HG03565 (cell line): ENCODE results near the gene NCKAP5L.
"Not testable (repeated sequence)": the region's sequence is repeated elsewhere in the genome, so short reads cannot be mapped to it uniquely, and the experiment has no call there.

ENCODE experiments used
- ATAC-seq: cut with Tn5 transposase; IDR thresholded peaks from one replicate; pipeline ENCODE4 v1.9.1; 2021; ENCODE audit warnings: mild to moderate bottlenecking, moderate library complexity; ENCODE audit not compliant: unreplicated experiment

Gene NCKAP5L, protein sequence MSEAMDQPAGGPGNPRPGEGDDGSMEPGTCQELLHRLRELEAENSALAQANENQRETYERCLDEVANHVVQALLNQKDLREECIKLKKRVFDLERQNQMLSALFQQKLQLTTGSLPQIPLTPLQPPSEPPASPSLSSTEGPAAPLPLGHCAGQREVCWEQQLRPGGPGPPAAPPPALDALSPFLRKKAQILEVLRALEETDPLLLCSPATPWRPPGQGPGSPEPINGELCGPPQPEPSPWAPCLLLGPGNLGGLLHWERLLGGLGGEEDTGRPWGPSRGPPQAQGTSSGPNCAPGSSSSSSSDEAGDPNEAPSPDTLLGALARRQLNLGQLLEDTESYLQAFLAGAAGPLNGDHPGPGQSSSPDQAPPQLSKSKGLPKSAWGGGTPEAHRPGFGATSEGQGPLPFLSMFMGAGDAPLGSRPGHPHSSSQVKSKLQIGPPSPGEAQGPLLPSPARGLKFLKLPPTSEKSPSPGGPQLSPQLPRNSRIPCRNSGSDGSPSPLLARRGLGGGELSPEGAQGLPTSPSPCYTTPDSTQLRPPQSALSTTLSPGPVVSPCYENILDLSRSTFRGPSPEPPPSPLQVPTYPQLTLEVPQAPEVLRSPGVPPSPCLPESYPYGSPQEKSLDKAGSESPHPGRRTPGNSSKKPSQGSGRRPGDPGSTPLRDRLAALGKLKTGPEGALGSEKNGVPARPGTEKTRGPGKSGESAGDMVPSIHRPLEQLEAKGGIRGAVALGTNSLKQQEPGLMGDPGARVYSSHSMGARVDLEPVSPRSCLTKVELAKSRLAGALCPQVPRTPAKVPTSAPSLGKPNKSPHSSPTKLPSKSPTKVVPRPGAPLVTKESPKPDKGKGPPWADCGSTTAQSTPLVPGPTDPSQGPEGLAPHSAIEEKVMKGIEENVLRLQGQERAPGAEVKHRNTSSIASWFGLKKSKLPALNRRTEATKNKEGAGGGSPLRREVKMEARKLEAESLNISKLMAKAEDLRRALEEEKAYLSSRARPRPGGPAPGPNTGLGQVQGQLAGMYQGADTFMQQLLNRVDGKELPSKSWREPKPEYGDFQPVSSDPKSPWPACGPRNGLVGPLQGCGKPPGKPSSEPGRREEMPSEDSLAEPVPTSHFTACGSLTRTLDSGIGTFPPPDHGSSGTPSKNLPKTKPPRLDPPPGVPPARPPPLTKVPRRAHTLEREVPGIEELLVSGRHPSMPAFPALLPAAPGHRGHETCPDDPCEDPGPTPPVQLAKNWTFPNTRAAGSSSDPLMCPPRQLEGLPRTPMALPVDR (N-terminal part only)

GRCh38 chr12:49828133-49829091, at the start of gene NCKAP5L:
NCKAP5L (minus strand) TSS chr12:49828413; CDS start chr12:49804044, 24,369 bp downstream.
- peak; percentile 72 for ATAC-seq

DNA sequence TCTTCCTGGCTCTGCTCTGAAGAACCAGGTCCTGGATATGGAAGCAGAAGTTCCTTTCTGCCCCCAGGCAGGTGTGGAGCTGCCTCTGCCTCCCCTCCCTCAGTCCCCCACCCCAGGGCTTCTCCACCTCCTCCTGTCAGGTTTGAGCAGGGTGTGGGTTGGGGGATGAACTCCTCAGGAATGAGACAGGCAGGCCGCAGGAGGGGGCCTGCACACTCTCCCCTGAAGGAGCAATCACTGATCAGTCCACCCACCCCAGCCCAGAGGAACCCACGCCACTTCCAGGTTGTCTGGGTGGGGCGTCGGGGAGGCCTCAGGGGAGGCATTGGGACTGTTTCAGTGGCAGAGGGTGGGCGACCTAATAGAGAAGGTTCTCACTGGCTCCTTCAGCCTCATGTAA, 48.9 kb upstream of the NCKAP5L start:
- no peak for ATAC-seq

DNA sequence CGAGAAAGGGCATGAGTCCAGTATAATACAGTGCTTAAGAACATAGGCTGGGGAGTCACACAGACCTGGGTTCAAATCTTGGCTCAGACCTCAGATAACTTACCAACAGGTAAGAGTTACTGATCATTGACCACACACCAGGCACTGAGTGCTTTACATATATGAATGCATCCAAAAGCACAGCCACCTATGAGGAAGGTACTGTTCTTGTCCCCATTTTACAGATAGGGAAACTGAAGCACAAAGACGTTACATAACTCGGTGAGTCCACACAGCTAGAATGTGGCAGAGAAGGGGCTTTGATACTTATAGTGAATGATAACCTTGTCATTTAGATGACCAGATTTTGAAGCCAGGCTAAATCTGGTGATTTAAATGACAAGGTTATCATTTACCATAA, 47.9 kb upstream of the NCKAP5L start:
- no peak for ATAC-seq

DNA sequence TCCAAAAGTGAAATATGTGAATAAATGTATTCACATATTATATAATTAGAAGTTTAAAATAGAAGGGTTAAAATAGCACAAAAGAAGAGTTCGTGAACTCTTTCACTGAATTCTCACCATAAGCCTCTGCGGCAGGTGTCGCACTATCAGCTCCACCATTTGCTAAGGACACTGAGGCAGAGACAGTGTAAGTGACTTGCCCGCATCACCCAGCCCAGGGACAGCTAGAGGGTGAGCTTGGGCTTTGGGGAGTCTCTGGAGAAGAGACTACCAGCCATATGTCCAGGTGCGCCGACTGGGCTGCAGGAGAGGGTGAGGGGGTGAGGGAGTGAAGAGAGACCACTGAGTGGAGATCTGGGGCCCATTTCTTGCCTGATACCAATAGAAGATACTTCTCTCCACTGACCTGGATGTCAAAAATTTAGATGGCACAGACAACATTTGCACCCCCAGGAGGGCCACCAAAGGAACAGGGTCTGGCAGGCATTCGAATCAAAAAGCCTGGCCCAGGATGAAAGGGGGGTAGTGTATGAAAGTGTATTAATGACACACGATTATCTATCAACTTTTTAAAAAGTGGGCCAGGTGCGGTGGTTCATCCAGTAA, 47.0 kb upstream of the NCKAP5L start:
- ATAC-seq: no peak

- no peak for ATAC-seq
Observed at GRCh38 chr12:49874142-49874897, 46.1 kb upstream of the NCKAP5L start.

DNA sequence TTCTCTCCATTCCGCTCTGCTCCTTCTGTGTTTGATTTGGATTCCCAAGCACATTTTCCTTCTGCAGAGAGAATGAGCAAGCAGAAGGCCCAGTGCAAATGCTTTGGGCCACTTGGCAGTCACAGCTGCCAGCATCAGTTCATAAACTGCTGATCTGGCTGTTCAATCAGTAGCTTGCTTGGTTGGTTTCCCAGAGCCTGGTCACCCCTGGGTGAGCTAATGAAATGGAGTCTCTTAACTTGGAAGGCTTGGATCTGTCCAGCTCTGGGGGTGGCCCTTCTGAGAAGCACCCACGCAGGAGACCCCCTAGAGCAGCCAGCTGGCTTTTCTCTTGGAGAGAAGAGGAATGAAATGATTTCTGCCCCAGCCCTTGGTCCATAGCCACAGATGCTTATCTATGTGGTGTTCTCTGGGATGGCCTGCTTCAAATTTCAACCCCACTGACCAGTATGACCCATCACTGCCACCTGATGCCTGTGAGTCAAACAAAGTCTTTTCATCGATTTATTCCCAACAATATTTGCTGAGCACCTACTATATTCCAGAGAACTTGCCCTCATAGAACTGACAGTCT, 45.2 kb upstream of the NCKAP5L start:
- no peak for ATAC-seq

DNA sequence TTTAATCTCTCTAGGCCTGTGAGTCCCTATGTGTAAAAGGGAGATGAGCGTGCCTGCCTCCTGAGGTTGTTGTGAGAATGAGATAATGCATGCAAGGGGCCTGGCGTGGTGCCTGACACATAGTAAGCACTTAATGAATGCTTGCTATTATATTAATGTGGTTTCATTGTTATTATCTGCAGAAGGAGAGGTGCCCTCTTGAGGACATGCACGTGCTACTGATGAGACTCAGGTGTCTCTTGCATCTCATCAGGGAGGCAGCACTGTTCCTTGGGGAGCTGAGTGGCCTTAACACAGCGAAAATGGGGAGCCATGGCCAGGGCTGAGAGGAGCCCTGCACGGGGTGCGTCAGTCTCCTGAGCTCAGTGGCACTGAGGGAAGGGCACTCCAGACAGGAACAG, 44.6 kb upstream of the NCKAP5L start:
- ATAC-seq: no peak

DNA sequence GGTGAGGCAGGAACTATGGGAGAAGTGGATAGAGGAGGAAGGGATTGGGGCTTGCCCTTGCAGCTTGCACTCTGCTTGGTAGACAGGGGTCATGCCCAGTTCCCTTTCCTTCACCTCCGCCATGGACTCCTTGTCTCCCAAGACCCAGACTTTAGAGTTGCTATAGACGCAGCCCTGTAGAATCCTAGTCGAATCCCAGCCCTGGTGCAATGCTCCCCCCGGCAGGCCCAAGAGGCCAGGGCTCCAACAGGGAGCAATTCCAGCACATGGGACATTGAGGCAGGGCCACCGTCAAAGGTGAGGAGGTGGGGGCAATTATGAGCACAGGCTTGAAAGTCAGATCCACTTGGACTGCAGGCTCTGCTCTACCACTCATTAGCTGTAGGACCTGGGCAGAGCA, 44.2 kb upstream of the NCKAP5L start:
- no peak for ATAC-seq

DNA sequence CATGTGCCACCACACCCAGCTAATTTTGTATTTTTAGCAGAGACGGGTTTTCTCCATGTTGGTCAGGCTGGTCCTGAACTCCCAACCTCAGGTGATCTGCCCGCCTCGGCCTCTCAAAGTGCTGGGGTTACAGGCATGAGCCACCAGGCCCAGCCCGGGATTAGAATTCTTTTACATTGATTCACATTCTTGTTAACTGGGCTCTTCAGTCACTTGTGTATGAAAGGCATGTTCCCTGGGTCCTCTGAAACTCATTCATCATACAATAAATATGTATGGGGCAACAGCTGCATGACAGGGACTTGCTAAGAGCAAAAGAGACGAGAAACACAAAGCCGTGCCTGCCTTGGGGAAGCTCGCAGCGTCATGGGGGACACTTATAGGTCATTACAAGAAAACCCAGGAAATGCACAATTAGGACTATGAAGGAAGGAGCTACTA, 43.6 kb upstream of the NCKAP5L start:
- not testable (repeated sequence) for ATAC-seq

DNA sequence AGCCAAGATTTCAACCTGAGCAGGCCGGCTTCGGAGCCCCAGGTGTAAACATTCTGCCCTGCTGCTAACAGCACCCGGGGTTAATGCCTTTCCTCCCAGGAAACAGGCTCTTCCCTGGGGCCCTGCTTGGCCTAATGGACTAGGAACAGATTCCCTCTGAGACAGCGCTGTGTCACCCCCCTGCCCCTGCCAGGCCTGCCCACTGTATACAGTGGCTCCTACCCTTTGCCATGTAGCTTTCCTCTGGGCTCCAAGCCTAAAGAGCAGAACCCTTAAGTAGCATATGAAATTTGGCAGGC, 43.0 kb upstream of the NCKAP5L start:
- ATAC-seq: no peak

DNA sequence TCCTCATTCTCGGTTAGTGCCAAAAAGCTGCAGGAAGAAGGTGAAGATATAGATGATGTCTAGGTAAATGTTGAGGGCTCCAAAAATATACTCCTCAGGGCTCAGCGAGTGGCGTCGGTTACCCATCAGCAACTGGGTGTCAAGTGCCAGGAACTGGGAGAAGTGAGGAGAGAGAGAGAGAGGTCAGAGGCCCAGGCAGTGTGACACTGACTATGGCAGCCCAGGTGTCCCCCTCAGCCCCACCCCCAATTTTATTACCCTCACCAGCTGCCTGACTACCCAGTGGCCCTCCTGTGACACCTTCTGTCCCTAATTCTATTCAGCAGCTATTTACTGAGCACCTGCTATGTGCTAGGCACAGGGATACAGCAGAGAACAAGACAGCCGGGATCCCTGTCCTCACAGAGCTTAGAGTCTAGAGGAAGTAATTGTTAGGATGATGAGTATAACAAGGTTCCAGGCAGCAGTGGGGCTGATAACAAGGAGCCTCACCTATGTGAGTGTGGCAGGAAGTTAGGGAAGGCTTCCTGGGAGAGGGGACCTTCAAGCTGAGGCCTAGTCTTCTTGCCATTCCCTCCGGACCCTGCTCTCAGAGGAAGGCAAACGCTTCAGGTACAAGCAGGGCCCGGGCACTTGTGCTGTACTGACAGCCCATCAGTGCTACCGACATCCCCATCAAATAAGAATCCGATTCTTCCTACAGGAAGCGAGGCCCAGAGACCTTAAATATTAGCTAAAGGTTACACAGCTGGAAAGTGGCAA, 42.5 kb upstream of the NCKAP5L start:
- ATAC-seq: no peak

DNA sequence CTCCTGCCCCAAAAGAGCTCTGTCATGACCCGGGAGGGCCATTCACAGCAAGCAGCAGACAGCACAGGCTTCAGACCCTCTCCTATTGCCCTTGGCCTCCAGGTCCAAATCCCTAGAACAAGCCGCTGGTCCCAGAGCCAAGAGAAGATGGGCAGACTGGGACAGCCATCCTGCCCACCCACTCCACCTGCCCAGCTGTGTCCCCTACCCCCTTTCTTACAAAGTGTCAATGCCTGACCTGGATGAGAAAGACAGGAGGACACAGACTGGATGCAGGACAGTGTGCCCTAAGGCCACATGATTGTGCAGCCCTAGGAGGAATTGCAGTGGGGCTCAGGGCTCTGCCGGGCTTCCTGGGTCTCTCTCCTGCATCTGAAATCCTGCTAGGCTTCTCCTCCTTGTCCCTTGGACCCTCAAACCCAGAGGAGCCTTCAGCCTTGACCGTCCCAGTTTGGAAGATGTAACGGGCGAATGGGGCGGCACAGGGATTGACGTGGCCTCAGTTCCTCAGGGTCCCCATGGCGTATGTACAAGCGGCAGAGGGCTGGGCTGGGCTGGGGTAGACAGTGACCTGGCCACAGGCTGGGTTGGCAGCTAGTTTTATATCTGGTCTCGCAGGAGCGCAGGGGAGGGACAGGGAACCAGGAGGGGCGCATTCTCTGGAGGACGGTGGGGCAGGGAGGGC, 41.7 kb upstream of the NCKAP5L start:
- ATAC-seq: no peak

DNA sequence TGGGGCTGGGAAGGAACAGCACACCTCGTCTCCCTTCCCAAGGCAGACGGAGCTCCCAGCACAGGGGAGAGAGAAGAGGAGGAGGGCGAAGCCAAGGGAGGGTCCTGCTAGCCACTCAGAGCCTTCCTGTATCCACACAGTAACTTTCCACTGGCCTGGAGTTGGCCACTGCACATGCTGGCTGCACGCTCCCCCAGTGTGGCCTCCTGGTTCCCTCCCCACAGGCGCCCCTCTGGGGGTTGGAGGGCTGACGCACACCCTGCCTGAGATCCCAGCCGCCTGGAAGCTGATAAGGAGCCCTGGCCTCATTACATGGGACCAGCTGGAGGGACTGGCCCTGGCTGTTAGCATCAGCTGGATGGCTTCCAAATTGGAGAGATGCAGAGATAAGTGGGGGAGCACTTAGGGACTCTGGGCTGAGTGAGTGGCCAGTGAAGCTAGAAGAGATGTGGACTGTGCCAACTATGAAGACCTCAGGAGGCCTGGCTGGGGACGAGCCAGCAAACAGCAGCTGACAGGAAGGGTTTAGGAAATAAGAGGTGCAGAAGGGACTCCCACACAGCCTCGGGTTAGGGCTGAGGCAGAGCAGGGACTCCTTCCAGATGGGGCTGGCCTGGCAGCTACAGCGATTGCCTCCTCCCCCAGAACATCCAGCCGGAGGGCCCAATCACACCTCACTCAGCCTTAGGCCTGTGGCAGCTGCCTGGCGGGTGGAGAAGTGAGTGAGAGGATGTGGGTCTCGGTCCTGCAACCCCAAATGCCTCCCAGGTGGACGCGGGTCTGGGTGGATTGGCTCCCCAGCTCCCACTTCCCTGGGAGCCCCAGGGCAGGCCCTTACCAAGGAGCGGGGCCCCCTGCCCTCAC, 41.0 kb upstream of the NCKAP5L start:
- ATAC-seq: no peak

GRCh38 chr12:49868449-49868848, 40.2 kb upstream of the NCKAP5L start:
- ATAC-seq: no peak

GRCh38 chr12:49867570-49868341, 39.5 kb upstream of the NCKAP5L start:
- no peak for ATAC-seq
